ENCODE data around the gene ATP13A1. TPM values are rescaled to one million over a fixed set of nuclear protein-coding genes. Genes with fewer than 3 reads are reported as not detected.

The ATP13A1 gene
- total RNA-seq, 1 experiment from 2014 or later = 73.7 TPM

- no peak overlapping the region for H3K27ac ChIP-seq (ENCODE audit: low read depth, low read length)
- ATAC-seq (no peak), DNase-seq (ENCODE audit: low read depth, low spot score) (no peak)
- no peaks in the 10 kb centered on the region for H4K20me1 ChIP-seq (ENCODE audit: insufficient read depth)
- H3K27me3 ChIP-seq (ENCODE audit: insufficient read depth, low read length) = no peaks in the 10 kb centered on the region
- no peaks in the 10 kb centered on the region for H3K9me2 ChIP-seq (ENCODE audit: insufficient read depth)
- H2AFZ ChIP-seq (ENCODE audit: low read depth, low read length, poor library complexity, severe bottlenecking) = no peak overlapping the region
- no peak for TF ChIP-seq SIN3A (IDR thresholded peaks at IDR 0.05; ENCODE audit: low read depth)
- TF ChIP-seq SRF (IDR thresholded peaks at IDR 0.05; ENCODE audit: low read depth) = no peak
- no peak for TF ChIP-seq ZBTB33 (IDR thresholded peaks at IDR 0.05; ENCODE audit: extremely low read depth, insufficient replicate concordance, low read length)
- TF ChIP-seq FOSL1 (IDR thresholded peaks at IDR 0.05; ENCODE audit: low read depth) = no peak
- no peak for TF ChIP-seq EZH2phosphoT487 (IDR thresholded peaks at IDR 0.05; ENCODE audit: borderline replicate concordance)
- no peak for TF ChIP-seq JUND (IDR thresholded peaks at IDR 0.05)
- peaks cover 5 to 12% of the 10 kb centered on the region in 2 experiments; a peak in 3 of 4 replicates for H3K36me3 ChIP-seq (ENCODE audit: control insufficient read depth in 1 of 2, insufficient read depth in 2 of 2, low read length in 2 of 2)
- ChIA-PET CTCF (no interaction called here), POLR2A (no interaction called here), RAD21 (ENCODE audit: low non-redundant PET in 1 of 2, low total read pairs in 2 of 2, uncharacterized antibody in 2 of 2, unreplicated experiment in 2 of 2) (no interaction called here)
- H3K79me2 ChIP-seq (ENCODE audit: insufficient read depth, low read length) = no peaks in the 10 kb centered on the region
- no peaks in the 10 kb centered on the region for H3K9me3 ChIP-seq (ENCODE audit: control insufficient read depth in 1 of 2, insufficient read depth in 1 of 2, low read depth in 1 of 2, low read length in 2 of 2)
- intact Hi-C loops (cut with micrococcal nuclease) = no loop called here
- H3K4me1 ChIP-seq (ENCODE audit: control insufficient read depth in 1 of 2, insufficient read depth in 2 of 2, low read length in 2 of 2) = peaks cover 0 to 5% of the 10 kb centered on the region in 2 experiments; a peak in 3 of 4 replicates
- no peak overlapping the region for H3K9ac ChIP-seq (ENCODE audit: low read length)
- no peak overlapping the region for H3K4me3 ChIP-seq (replicated peaks in 1 of 2; ENCODE audit: low read depth in 1 of 2, low read length in 2 of 2)
- no peak overlapping the region for H3K4me2 ChIP-seq (ENCODE audit: low read length)
- no TSS peak for BruUV-seq (replicated peaks)
Measured at GRCh38 chr19:19633711-19634515, 29.6 kb downstream of the ATP13A1 start.

- Histone ChIP-seq H4K20me1 (ENCODE audit: insufficient read depth) (no peaks in the 10 kb centered on the region), H2AFZ (ENCODE audit: low read depth, low read length, poor library complexity, severe bottlenecking) (no peak overlapping the region), H3K9ac (ENCODE audit: low read length) (no peak overlapping the region), H3K36me3 (ENCODE audit: control insufficient read depth in 1 of 2, insufficient read depth in 2 of 2, low read length in 2 of 2) (peaks cover 5 to 12% of the 10 kb centered on the region in 2 experiments; a peak in 3 of 4 replicates), H3K27me3 (ENCODE audit: insufficient read depth, low read length) (no peaks in the 10 kb centered on the region), H3K27ac (ENCODE audit: low read depth, low read length) (no peak overlapping the region), H3K4me3 (replicated peaks in 1 of 2; ENCODE audit: low read depth in 1 of 2, low read length in 2 of 2) (no peak overlapping the region), H3K9me2 (ENCODE audit: insufficient read depth) (no peaks in the 10 kb centered on the region), H3K79me2 (ENCODE audit: insufficient read depth, low read length) (peaks cover under 1% of the 10 kb centered on the region; the same call in 1 of the 2 replicates), H3K4me1 (ENCODE audit: control insufficient read depth in 1 of 2, insufficient read depth in 2 of 2, low read length in 2 of 2) (peaks cover 0 to 14% of the 10 kb centered on the region in 2 experiments; a peak in 3 of 4 replicates), H3K9me3 (ENCODE audit: control insufficient read depth in 1 of 2, insufficient read depth in 1 of 2, low read depth in 1 of 2, low read length in 2 of 2) (no peaks in the 10 kb centered on the region), H3K4me2 (ENCODE audit: low read length) (no peak overlapping the region)
- TF ChIP-seq ATF3 (IDR thresholded peaks at IDR 0.05) (no peak), REST (IDR thresholded peaks at IDR 0.05; ENCODE audit: low read depth) (no peak), FOSL1 (IDR thresholded peaks at IDR 0.05; ENCODE audit: low read depth) (no peak), EZH2 (IDR thresholded peaks at IDR 0.05) (no peak), SIN3A (IDR thresholded peaks at IDR 0.05; ENCODE audit: low read depth) (no peak), CBX3 (IDR thresholded peaks at IDR 0.05; ENCODE audit: low read depth) (no peak), POLR2A (IDR thresholded peaks at IDR 0.05; ENCODE audit: borderline replicate concordance, extremely low read depth, insufficient read depth, insufficient read length) (no peak), POLR2AphosphoS5 (IDR thresholded peaks at IDR 0.05; ENCODE audit: low read depth, low read length) (no peak), CEBPB (IDR thresholded peaks at IDR 0.05; ENCODE audit: low read depth) (no peak), JUND (IDR thresholded peaks at IDR 0.05) (no peak)
- DNase-seq (ENCODE audit: low read depth, low spot score) (no peak), ATAC-seq (no peak)
- POLR2A ChIA-PET = no interaction called here
- intact Hi-C loops (cut with micrococcal nuclease) = no loop called here
- CTCF ChIA-PET = no interaction called here
- BruUV-seq (replicated peaks) = no TSS peak
- RAD21 ChIA-PET (ENCODE audit: low non-redundant PET in 1 of 2, low total read pairs in 2 of 2, uncharacterized antibody in 2 of 2, unreplicated experiment in 2 of 2) = no interaction called here
Measured at GRCh38 chr19:19632661-19633060, 30.8 kb downstream of the ATP13A1 start.

All from HCT116 (cell line).